HCT116 (cell line): Measurements from ENCODE around the gene FARSA.

Experiments used
- TCF7L2 ChIP-seq: IDR thresholded peaks from 2 replicates; pipeline ENCODE4 v1.7.0; 2011; ENCODE audit warnings: borderline replicate concordance, inconsistent platforms; ENCODE audit not compliant: insufficient read depth, insufficient read length; ENCODE audit errors: extremely low read depth
- TF ChIP-seq, protein P1 (sequence below), 3 experiments: fragments of 200-600 bp in 1 of 3; sonication (generic) in 1 of 3; IDR thresholded peaks in 2 of 3; conservative IDR thresholded peaks in 1 of 3; 2 replicates each; pipeline ENCODE4 v1.5.1; 2012 to 2017; ENCODE audit warnings: low read depth in 2 of 3, low read length in 2 of 3, antibody characterized with exemption in 1 of 3, borderline replicate concordance in 1 of 3, control low read depth in 1 of 3, mild to moderate bottlenecking in 1 of 3, mixed read lengths in 1 of 3, mixed run types in 1 of 3, moderate library complexity in 1 of 3; ENCODE audit not compliant: insufficient read depth in 1 of 3
- TF ChIP-seq, protein P2 (sequence below): IDR thresholded peaks from 2 replicates; pipeline ENCODE4 v1.6.1; 2012

DNA sequence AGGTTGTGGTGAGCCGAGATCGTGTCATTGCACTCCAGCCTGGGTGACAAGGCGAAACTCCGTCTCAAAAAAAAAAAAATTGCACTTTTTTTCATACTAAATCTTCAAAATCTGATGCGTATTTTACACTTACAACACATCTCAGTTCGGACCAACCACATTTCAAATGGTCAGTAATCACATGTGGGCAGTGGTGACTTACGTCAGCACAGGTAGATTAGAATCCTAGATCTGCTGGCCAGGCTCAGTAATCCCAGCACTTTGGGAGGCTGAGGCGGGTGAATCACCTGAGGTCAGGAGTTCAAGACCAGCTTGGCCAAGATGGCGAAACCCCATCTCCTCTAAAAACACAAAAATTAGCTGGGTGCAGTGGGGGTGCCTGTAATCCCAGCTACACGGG lies 1.6 kb upstream of the FARSA start:
- TF ChIP-seq, protein P1, sequence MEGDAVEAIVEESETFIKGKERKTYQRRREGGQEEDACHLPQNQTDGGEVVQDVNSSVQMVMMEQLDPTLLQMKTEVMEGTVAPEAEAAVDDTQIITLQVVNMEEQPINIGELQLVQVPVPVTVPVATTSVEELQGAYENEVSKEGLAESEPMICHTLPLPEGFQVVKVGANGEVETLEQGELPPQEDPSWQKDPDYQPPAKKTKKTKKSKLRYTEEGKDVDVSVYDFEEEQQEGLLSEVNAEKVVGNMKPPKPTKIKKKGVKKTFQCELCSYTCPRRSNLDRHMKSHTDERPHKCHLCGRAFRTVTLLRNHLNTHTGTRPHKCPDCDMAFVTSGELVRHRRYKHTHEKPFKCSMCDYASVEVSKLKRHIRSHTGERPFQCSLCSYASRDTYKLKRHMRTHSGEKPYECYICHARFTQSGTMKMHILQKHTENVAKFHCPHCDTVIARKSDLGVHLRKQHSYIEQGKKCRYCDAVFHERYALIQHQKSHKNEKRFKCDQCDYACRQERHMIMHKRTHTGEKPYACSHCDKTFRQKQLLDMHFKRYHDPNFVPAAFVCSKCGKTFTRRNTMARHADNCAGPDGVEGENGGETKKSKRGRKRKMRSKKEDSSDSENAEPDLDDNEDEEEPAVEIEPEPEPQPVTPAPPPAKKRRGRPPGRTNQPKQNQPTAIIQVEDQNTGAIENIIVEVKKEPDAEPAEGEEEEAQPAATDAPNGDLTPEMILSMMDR (IDR thresholded peaks at IDR 0.05 in 2 of 3, conservative IDR thresholded peaks at IDR 0.05 in 1 of 3; ENCODE audit: borderline replicate concordance in 1 of 3, insufficient read depth in 1 of 3, low read depth in 2 of 3, low read length in 2 of 3) = no peak
- TF ChIP-seq TCF7L2 = no peak
- TF ChIP-seq, protein P2, sequence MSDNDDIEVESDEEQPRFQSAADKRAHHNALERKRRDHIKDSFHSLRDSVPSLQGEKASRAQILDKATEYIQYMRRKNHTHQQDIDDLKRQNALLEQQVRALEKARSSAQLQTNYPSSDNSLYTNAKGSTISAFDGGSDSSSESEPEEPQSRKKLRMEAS = no peak
